Measurements from ENCODE around the gene IL17RE.

Gene IL17RE

GRCh38 chr3:9911863-9912262 lies 9.2 kb downstream of the IL17RE start:
- TF ChIP-seq REPIN1 (tag by site-specific recombination; IDR thresholded peaks at IDR 0.05; ENCODE audit: low read depth) (no peak), ZNF211 (tag by site-specific recombination; IDR thresholded peaks at IDR 0.05; ENCODE audit: low read depth) (no peak), ZBTB8A (tag by site-specific recombination; IDR thresholded peaks at IDR 0.05) (peak; percentile 38; the same call in 1 of the 2 replicates), ZFP69B (tag by site-specific recombination; IDR thresholded peaks at IDR 0.05) (no peak)
- ChIA-PET CTCF (interaction anchor here (0.8 to 2.8 kb wide), 3 partner anchors 20 to 63 kb away, joined by 5 to 16 read pairs (median 7); no protein-coding TSS in a partner anchor), POLR2A (interaction anchor here (0.6 to 1.5 kb wide), 4 partner anchors 14 to 67 kb away, joined by 3 to 4 read pairs (median 4); partner anchors contain the start of gene CRELD1)
- H3K27ac ChIP-seq (ENCODE audit: extremely low read depth, low read depth, low read length): no peak overlapping the region
- no peaks in the 10 kb centered on the region for H3K9me3 ChIP-seq (ENCODE audit: control insufficient read depth, insufficient read depth, low read depth, low read length)
- H3K4me1 ChIP-seq (ENCODE audit: control insufficient read depth, insufficient read depth, low read length): peaks cover 16% of the 10 kb centered on the region
- H3K4me3 ChIP-seq (ENCODE audit: low read depth, low read length): no peak overlapping the region
- H3K36me3 ChIP-seq (ENCODE audit: control insufficient read depth in 2 of 2, insufficient read depth in 1 of 2, low read length in 2 of 2): no peaks in the 10 kb centered on the region

GRCh38 chr3:9912294-9912935 lies 9.8 kb downstream of the IL17RE start:
- H3K4me1 ChIP-seq (ENCODE audit: control insufficient read depth, insufficient read depth, low read length): peaks cover 19% of the 10 kb centered on the region
- ChIA-PET POLR2A (interaction anchor here (0.9 to 1.5 kb wide), 3 partner anchors 15 to 34 kb away, joined by 3 to 4 read pairs (median 4); partner anchors contain the start of gene CRELD1), CTCF (interaction anchor here (0.7 to 2.8 kb wide), 6 partner anchors 8 to 318 kb away, joined by 3 to 16 read pairs (median 6); partner anchors contain the start of gene IL17RE)
- H3K27ac ChIP-seq (ENCODE audit: extremely low read depth, low read depth, low read length): no peak overlapping the region
- TF ChIP-seq ZNF488 (tag by site-specific recombination; IDR thresholded peaks at IDR 0.05) (no peak), SCRT2 (tag by site-specific recombination; IDR thresholded peaks at IDR 0.05) (0 out of 2 replicates have a peak, but pooled peaks have one; percentile 28), ZNF239 (tag by site-specific recombination; IDR thresholded peaks at IDR 0.05) (no peak), ZNF433 (tag by site-specific recombination; IDR thresholded peaks at IDR 0.05; ENCODE audit: low read depth) (no peak), SP3 (tag by site-specific recombination; IDR thresholded peaks at IDR 0.05) (no peak), ZIC2 (tag by site-specific recombination; IDR thresholded peaks at IDR 0.05) (peak; percentile 29; the same call in 1 of the 2 replicates), FEZF1 (tag by site-specific recombination; IDR thresholded peaks at IDR 0.05) (peak; percentile 40)
- no peaks in the 10 kb centered on the region for H3K36me3 ChIP-seq (ENCODE audit: control insufficient read depth in 2 of 2, insufficient read depth in 1 of 2, low read length in 2 of 2)
- no peaks in the 10 kb centered on the region for H3K9me3 ChIP-seq (ENCODE audit: control insufficient read depth, insufficient read depth, low read depth, low read length)
- H3K4me3 ChIP-seq (ENCODE audit: low read depth, low read length): no peak overlapping the region

GRCh38 chr3:9913601-9914000 lies 11.0 kb downstream of the IL17RE start:
- no peak overlapping the region for H3K27ac ChIP-seq (ENCODE audit: extremely low read depth, low read depth, low read length)
- peaks cover 19% of the 10 kb centered on the region for H3K4me1 ChIP-seq (ENCODE audit: control insufficient read depth, insufficient read depth, low read length)
- ChIA-PET POLR2A (no interaction called here), CTCF (interaction anchor here (1.1 kb wide), 1 partner anchor 59 kb away, joined by 3 read pairs; no protein-coding TSS in a partner anchor)
- no peaks in the 10 kb centered on the region for H3K36me3 ChIP-seq (ENCODE audit: control insufficient read depth in 2 of 2, insufficient read depth in 1 of 2, low read length in 2 of 2)
- H3K4me3 ChIP-seq (ENCODE audit: low read depth, low read length): no peak overlapping the region
- no peaks in the 10 kb centered on the region for H3K9me3 ChIP-seq (ENCODE audit: control insufficient read depth, insufficient read depth, low read depth, low read length)
- TF ChIP-seq ZNF549 (tag by site-specific recombination; IDR thresholded peaks at IDR 0.05): no peak
- TF ChIP-seq ZBTB7A (tag by site-specific recombination; IDR thresholded peaks at IDR 0.05; ENCODE audit: low read depth): no peak
- TF ChIP-seq ZNF423 (tag by site-specific recombination; IDR thresholded peaks at IDR 0.05): no peak
- TF ChIP-seq ZNF473 (tag by site-specific recombination; IDR thresholded peaks at IDR 0.05): no peak
- TF ChIP-seq ZNF510 (tag by site-specific recombination; IDR thresholded peaks at IDR 0.05; ENCODE audit: insufficient replicate concordance): no peak
- TF ChIP-seq ZNF558 (tag by site-specific recombination; IDR thresholded peaks at IDR 0.05): no peak
- TF ChIP-seq ZNF274 (IDR thresholded peaks at IDR 0.05; ENCODE audit: low read length): no peak
- no peak for TF ChIP-seq ZNF274 (tag by site-specific recombination; IDR thresholded peaks at IDR 0.05; ENCODE audit: borderline replicate concordance)
- no peak for TF ChIP-seq ZBTB26 (tag by site-specific recombination; optimal IDR thresholded peaks at IDR 0.05)
- no peak for TF ChIP-seq PRDM2 (tag by site-specific recombination; IDR thresholded peaks at IDR 0.05; ENCODE audit: borderline replicate concordance)
- no peak for TF ChIP-seq ZNF837 (tag by site-specific recombination; IDR thresholded peaks at IDR 0.05)
- no peak for TF ChIP-seq ZNF202 (tag by site-specific recombination; IDR thresholded peaks at IDR 0.05; ENCODE audit: borderline replicate concordance)
- TF ChIP-seq SP3 (tag by site-specific recombination; IDR thresholded peaks at IDR 0.05): no peak
- no peak for TF ChIP-seq ZIC2 (tag by site-specific recombination; IDR thresholded peaks at IDR 0.05)
